ENCODE data around the gene PGM1.

The PGM1 gene

GRCh38 chr1:63669151-63669961, 76.1 kb downstream of the PGM1 start:
- DNase-seq: no peak

DNA sequence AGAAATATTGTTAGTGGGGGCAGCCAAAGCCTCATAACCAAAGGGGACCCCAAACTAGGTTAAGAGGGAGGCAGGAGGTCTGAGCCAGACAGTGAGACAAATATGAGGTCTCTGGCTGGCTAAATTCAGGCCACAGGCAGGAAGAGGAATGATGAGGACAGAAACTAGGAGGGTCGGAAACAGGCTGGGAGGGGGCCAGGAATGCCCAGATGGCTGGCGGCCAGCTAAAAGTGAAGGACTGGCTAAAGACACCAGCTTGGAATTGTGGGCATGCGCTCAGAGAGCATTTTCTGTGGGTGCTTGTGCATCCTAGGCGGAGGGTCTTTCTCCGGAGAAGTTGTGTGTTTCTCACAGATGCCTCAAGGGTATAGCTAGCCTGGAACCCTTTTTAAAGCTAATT, 77.0 kb downstream of the PGM1 start:
- no peak for DNase-seq

DNA sequence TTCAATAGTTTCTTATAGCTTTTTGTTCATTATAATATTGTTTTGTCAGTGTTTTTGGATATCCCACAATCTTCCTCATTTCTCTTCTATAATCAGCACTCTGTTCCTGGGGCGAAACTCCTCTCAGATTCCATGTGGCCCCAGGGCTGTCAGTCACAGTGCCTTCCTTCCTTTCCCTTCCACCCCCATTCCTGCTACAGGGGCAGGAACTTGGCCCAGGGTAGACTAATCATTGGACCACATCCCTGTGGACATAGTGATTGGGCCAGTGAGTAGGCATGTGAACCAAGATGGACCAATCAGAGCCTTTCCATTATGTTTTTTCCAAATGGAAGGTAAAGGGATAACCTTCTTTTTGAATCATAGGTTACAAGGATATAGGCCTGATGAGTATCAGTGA, 78.3 kb downstream of the PGM1 start:
- no peak for DNase-seq

DNA sequence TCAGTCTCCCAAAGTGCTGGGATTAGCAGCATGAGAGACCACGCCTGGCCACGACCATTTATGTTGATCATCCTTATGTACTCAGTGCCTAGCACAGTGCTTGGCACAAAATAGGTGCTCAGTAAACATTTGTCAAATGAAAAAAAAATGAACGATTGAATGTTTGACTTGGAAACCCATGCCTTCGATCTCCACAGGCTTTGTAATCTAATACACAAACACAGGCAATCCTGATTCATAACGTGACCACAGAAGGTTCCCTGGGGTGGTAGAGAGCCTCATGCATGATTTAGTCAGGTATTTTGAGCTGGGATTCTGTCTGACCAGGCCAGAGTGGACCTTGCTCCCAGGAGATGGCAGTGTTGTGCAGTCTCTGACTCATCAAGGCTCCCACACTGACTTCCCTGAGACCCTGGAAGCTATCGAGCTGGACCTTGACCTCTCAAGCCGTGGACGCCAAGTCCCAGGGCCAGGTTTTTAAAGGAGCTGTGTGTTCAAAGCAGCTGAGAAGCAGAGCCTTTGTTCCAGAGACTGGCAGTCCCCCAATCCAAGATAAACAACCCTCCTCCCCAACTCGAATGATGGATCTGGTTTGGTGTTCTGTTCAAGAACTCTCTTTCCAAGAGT, 81.1 kb downstream of the PGM1 start:
- peak; percentile 40 for DNase-seq

GRCh38 chr1:63674865-63675419, 81.7 kb downstream of the PGM1 start:
- DNase-seq: no peak

DNA sequence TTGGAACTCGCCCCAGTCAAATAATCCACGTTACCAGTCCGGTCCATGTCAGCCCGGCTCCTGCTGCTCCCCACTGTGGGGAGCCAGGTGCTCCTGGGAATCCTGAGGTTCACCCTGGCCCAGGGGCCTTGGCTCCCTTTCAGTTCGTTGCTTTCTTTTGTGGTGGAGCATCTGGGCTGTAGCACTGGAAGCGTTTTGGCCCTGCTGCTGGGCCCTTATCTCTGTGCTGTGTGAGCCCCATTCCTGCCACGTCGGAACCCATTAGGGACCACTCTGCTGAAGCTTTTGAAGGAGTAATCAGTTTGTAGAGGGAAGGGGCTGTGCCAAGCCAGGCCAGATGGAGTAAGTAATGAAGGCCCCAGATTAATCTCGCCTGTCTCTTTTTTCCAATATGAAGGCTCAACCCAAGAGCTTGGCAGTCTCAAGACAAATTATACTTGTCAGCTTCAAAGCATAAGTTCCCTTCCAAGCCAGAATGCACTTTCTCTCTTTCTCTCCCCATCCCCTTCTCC, 82.3 kb downstream of the PGM1 start:
- DNase-seq: no peak

- no peak for DNase-seq
These were observed 84.3 kb downstream of the PGM1 start for GRCh38 chr1:63677497-63677896.

- DNase-seq: no peak
These were observed 85.0 kb downstream of the PGM1 start for GRCh38 chr1:63678200-63678599.

DNA sequence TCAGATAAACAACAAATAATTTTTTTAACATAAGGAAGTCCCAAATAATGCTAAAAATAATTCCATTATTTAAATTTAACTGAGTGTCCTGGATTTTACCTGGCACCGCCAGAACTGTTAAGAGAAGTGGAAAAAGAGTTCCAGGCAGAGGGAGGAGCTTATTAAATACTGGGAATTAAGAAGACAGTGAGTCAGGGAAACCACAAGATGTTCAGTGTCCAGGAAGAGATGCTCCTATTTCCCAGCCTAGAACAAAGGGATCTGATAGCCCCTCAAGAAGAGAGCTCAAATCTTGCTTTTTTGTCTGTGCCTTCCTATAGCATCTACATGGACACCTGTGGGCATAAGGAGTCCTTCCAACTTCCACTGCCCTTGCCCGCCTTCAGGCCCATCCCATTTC, 85.9 kb downstream of the PGM1 start:
- DNase-seq: no peak

DNA sequence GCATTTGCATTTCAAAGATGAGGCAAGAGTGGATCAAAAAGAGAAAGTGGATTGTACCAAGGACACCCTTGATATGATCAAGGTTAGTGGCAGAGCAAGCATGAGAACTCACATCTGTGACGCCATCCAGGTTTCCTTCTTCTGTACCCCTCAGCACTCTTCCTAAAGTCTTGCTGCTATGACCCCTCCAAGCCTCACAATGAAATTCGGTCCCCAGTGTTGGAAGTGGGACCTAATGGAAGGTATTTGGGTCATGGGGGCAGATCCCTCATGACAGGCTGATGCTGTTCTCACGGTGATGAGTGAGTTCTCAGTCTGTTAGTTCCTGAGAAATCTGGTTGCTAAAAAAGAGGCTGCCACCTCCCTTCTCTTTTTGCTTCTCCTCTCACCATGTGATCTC, 86.4 kb downstream of the PGM1 start:
- no peak for DNase-seq

DNA sequence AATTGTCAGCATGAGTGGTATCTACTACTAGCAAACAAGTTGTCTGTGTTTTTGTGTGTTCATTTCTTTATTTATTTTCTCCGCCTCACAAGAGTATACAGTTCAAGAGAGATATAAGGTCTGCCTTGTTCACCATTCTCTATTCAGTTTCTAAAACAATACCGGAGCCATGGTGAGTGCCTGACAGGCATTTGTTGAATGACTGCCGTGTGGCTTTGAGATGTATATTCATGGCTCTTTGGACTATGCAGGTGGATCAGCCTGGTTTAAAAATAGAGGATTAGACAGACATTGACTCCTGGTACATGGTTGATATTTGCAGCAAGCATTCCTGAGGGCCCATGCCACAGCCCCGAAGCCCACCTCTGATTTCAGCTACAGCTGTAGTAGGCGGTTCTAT, 89.7 kb downstream of the PGM1 start:
- DNase-seq: no peak

GRCh38 chr1:63683759-63684158, 90.5 kb downstream of the PGM1 start:
- no peak for DNase-seq

DNA sequence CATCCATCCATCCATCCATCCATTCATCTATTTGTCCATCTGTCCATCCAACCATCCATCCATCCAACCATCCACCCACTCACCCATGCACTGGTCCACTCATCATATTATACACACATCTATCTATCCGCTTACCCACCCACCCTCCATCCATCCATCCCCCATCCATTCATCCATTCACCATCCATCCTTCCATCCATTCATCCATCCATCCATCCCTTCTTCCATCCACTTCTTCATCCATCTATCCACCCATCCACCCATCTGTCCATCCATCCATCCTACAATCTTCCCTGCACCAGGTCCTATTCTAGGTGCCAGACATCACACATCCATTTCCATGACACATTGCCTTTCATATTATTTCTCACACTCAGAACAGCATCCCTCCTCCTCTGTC, 93.5 kb downstream of the PGM1 start:
- DNase-seq: no peak

DNA sequence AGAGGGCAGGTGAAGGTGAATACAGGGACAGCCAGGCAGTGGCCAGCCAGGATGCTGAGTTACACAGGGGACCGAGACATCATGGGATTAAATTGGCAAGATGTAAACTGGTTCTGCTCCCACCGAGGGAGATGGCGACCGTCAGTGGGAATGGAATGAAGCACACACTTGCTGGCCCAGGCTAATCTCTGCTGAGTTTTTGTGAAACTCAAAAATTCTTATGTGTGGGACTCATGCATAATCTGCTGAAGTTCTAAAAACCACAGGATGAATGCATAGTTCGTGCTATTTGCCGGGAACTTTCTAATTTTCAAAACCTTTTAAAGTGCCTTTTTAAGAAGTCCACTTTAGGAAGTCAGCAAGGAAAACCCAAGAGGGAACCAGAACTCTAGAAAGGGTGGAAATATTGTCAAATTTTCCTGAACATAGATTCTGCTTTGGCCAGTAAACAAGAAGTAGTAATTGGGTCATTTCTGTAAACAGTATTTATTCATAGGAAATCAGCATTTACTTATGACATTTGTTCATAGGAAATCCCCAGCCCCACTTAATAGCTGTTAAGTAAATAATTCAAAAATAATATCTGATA, 95.2 kb downstream of the PGM1 start:
- no peak for DNase-seq

DNA sequence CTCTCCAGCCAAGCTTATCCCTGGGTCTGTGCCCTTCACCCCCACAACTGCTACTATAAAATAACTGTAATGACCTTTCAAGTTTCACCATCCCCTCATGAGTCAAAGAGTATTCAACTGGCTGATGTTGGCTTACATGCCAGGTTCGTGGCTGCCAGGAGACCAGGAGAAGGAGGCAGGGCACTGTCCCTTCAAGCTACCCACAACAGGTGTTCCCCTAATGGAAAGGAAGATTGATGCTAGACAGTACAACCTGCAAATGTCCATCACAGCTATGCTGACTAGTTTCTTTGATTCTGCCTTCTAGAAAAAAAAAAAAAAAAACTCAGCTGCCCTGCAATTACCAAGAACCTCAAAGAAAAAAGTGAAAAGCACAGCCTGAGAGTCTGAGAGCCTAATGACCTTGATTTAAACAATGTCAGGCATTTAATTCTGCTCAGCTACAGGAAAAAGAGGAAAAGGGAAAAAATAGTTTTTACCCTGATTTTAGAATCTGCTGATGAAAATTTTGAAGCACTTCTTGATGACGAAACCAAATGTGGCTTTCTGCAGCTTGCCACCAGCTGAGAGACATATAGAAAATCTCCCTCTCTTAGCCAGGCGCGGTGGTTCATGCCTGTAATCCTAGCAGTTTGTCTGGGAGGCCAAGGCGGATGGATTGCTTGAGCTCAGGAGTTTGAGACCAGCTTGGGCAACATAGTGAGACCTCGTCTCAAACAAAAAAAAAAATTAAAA, 97.9 kb downstream of the PGM1 start:
- DNase-seq: no peak

- peak; percentile 68 for DNase-seq
These were observed 98.7 kb downstream of the PGM1 start for GRCh38 chr1:63691701-63692425.

GRCh38 chr1:63693944-63694571, 100.8 kb downstream of the PGM1 start:
- DNase-seq: no peak

DNA sequence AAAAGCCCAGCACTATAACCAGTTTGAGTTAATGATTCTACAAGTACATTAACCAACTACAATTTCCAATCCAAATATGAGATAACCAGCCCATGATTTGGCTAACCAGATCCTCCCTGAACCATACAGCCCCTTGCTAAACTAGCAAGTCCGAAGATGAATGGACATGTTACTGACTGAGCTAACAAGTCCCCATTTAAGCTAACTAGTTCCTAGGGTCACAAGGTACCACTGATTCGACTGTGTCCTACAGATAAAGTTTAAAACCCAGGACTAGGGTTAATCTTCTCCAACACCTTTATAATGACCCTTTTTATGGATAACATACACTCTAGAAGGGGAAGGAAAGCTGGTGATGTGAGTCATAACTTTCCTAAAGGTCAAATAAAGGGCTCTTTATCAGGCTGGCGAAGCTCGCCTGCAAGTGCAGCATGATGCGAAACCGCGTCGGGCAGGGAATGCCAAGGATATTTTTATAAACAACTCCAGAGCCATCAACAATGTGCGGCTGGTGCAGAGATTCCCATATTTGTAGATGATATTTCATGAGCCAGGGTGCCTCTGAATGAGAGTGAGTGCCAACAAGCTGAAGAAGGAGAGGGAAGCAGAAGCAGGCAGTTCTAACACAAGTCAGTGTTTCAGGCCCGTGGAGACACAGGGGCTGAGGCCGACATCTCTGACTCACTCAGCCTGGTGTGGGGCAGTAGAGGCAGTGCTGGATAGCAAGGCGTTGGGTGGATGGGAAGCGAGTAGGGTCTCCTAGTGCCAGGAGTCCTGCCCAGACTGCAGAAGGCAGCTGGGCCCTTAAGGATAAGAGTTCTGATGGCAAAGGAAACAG, 105.0 kb downstream of the PGM1 start:
- no peak for DNase-seq

DNA sequence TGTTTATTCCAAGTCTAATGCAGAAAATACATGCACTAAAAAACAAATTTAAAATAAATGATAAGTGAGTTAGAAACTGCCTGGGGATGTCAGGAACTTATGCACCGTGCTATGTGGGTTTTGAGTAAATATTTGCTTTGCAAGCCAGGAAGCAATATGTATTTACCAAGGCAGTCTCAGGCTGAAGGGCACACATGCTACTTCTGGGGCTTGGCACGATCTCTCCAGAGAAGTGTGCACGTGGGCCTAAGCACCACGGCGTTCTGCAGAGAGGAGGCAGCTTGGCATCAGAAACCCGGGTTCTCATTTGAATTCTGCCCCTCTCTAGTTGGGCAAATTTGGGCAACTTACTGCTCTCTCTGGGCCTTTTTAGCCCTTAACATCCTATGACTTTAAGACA, 108.0 kb downstream of the PGM1 start:
- DNase-seq: peak; percentile 79

DNA sequence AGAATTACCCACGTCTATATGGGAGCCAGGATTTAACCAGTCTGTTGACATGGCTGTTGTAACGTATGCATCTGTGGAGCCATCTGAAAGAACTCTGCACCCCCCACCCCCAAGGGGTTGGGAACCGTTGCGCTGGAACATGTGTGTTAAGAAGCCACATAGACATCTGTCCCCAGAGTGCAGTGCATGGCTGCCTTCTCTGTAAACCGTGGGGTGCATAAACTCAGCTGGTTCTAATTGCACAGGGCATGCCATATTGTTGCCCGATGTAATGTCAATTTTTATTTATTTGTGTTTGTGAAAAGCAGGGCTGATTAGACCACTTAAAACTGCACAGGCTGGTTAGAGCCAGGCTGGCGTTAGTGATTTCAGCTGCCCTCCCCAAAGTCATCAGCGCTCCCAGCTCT, 110.5 kb downstream of the PGM1 start:
- no peak for DNase-seq

GRCh38 chr1:63704443-63704842, 111.2 kb downstream of the PGM1 start:
- DNase-seq: no peak
